GM15510 (cell line): ENCODE measurements around the gene MAPRE2.

Experiments used
- POLR2A ChIP-seq: IDR thresholded peaks from 3 replicates; pipeline ENCODE4 v1.6.1; 2011; ENCODE audit warnings: borderline replicate concordance; ENCODE audit not compliant: insufficient read length; ENCODE audit errors: extremely low read depth

MAPRE2 gene

DNA sequence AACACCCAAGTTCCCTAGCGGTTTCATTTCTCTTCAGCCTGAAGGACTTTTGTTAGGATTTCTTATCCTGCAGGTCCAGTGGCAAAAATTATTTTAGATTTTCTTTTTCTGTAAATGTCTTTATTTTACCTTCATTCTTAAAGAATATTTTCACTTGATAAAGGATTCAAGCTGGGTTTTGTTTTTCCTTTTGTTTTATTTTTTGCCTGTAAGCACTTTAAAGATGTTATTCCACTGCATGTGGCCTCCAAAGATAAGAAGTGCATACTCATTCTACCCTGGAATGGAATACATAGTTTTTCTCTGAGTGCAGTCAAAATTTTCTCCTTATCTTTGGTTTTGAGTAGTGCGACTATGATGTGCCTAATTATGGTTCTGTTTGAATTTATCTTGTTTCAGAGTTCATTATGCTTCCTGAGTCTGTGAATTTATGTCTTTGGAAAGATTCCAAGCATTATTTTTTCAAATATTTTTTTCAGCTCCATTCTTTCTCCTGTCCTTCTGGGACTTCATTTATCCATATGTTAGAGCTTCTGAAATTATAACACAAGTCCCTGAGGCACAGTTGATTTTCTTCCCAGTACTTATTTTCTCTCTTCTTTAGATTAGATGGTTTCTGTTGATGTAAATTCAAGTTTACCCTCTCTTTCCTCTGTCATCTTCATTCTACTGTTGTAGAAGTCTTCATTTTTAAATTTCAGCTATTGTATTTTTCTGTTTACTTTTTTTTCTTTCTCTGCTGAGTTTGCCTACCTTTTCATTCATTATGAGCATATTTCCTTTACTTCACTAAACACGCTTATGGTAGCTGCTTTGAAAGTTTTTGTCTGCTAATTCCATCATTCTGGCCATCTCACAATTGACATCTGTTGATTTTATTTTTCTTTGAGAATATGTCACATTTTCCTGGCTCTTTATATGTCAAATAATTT lies 69.6 kb downstream of the MAPRE2 start:
- no peak for TF ChIP-seq POLR2A

- no peak for TF ChIP-seq POLR2A
Measured at GRCh38 chr18:35112696-35113095, 71.5 kb downstream of the MAPRE2 start.

DNA sequence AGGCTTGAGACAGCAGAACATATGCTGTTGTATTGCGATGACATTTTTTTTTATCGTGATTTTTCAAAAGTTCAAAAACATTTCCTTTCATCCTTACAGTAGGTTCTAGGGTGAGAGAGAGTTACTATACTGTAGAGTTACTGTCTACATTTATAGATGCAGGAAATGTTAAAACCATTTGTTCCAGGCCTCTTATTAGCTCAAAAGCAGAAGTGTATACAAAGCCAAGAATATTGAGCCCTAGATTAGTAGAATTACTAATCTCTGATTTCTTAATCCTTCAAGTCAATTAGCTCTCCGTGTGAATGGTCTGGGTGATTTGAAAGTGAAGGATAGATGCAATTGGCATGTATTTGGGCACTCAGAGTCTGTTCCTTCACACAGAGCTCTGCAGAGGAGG lies 73.1 kb downstream of the MAPRE2 start:
- TF ChIP-seq POLR2A = no peak

GRCh38 chr18:35116784-35117318 lies 75.6 kb downstream of the MAPRE2 start:
- TF ChIP-seq POLR2A = no peak

DNA sequence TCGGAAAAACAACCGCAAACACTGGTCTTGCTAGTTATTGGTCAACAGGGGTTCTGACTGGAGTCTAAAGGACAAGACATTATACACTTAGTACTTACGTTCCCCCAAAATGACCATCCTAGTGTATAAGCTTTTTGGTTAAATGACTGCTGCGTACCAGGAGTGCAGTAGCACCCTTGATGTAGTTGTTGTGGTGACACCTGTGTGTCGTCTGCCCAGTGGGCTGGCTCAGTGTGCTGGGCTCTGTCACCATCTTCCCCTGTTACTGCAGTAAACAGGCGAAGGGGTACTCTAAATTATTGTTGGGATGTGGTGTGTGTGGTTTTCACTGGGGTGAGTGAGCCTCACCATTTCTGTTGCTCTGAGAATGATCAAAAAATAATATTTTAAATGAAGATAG lies 76.2 kb downstream of the MAPRE2 start:
- no peak for TF ChIP-seq POLR2A

- no peak for TF ChIP-seq POLR2A
Measured at GRCh38 chr18:35117951-35118411, 76.8 kb downstream of the MAPRE2 start.

DNA sequence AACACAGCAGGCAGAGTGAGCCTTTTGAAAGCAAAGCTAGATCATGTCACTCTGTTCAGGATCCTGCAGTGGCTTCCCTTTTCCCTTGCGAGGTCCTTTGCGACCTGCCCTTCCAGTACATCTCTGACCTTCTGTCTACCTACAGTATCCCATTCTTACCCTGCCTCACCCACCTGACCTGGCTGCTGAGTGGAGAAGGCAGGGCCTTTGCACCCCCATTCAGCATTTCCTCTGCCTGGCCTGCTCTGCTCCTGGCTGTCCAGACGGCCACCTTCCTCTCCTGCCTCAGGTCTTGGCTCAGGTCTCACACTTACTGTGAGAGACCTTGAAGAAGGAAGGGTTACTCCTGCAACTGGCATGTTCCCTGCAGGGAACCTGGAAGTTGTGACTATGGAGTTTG lies 77.4 kb downstream of the MAPRE2 start:
- no peak for TF ChIP-seq POLR2A

- TF ChIP-seq POLR2A = no peak
Measured at GRCh38 chr18:35121038-35121437, 79.8 kb downstream of the MAPRE2 start.

DNA sequence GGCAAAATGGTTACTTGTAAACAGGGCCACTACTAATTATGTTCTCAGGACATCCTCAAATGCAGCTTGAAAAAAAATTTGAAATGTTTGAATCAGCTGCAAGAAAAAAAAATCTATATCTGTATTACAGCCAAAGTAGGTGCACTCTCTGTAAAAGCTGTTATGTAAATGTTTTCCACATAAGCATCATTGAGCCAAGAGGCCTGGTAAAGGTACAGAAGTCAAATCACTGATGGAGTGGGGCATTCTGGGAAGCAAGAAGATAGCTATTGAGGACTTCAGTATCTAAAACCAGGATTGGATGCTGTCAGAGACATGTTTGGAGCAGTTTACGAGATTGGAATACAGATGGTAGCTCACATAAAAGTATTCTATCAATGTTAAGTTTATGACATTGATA lies 80.3 kb downstream of the MAPRE2 start:
- no peak for TF ChIP-seq POLR2A

DNA sequence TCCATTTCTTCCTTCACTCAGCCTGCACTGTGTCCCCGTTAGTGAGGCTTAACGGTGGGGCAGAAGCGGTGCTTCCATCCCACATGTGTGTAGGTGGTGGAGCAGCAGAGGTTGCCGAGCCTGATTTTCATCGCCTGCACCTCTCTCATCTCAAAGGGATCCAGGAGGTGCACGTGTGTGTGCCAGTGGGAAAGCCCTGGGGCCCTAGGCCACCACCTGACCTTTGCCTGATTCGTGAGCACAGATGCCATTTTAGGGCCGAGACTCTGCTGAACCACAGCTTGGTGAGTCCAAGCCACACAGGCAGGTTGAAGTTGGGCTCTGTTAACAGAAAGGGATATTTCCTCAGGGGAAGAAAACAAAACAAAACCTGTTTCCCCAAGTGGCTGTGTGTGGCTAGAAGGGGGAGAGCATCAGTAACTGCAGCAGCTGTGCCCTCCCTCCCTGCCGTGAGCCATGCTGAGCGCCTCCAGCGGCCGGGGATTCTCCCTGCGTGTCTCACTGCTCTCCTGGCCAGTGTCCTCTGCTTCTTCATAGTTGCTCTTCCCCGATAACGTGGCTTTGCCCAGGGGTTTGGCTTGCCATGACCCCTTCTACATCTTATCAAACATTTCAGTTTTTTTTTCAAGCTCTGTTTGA lies 81.5 kb downstream of the MAPRE2 start:
- no peak for TF ChIP-seq POLR2A

DNA sequence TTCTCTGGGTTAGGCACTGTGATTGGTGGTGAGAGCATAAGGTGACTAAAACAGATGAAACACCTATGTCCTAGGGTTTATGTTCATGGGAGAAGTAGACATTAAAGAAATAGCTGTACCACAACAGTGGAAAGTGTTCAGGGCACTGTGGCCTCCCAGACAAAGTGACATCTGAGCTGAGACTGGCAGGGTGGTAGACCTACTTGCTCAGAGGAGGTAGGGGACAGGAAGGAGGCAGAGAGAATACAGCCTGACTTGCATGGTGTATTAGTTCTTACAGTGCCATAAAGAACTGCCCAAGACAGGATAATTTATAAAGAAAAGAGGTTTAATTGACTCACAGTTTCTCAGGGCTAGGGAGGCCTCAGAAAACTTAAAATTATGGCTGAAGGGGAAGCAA lies 82.6 kb downstream of the MAPRE2 start:
- TF ChIP-seq POLR2A = no peak

DNA sequence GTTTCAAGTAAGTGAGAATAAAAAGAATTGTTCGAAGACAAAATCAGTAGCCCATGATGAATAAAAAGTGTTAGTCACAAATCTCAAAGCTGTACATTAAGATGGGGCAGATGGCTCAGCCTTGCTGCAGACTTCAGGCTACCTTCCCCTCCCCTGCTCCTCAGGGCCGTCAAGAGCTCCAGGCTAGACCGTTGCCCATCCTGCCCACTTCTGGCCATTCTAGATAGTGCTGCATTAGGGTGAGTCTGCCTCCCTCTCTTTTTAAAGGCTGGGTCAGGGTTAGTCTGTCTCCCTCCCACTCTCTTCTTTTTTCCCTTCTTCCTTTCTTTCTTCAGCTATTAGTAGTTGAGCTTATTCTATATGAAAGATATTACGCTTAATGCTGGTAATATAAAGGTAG lies 86.0 kb downstream of the MAPRE2 start:
- TF ChIP-seq POLR2A = no peak

- no peak for TF ChIP-seq POLR2A
Measured at GRCh38 chr18:35128675-35129074, 87.5 kb downstream of the MAPRE2 start.

DNA sequence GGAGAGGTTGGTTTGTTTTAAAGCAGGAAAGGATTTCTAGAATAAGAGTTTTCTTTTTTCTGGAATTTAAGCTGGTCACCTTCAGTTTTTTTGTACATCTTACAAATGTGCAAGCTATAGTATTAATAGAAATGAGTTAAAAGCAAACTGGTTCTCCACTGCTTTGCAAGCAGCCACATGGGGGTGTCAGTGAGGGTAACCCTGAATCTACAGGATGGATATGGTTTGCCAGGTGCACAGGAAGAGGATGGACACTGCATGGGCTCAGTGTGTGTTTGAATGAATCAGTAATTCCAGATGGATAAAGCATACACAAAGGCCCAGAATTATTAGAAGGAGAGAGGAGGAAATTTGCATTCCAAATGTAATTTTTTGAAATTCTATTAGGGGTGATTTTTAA lies 89.0 kb downstream of the MAPRE2 start:
- TF ChIP-seq POLR2A = no peak

DNA sequence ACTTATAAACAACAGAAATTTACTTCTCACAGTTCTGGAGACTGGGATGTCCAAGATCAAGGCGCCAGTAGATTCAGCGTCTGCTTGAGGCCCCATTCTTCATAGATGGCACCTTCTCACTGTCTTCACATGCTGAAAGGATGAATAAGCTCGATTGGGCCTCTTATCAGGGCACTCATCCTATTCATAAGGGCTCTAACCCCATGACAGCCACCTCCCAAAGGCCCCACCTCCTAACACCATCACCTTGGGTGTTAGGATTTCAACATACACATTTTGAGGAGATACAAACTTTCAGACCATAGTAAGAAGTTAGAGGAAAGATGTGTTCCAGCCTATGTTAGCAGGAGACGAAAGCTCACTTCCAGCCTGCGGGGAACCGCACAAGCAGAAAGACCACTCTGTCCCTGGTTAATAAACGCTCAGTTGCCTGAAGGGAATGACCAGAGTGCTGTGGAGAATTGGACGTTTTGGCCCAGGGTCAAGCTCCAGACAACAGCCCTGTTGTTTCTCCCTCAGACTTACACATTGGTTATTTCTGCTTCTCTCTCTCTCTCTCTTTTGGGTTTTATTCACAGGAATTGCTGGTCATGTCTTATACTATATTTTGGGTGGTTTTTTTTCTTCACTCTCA lies 90.3 kb downstream of the MAPRE2 start:
- TF ChIP-seq POLR2A = no peak
